ENCODE data around the gene TXNRD2.

The TXNRD2 gene

GRCh38 chr22:19850763-19851109 lies 90.9 kb downstream of the TXNRD2 start:
- TF ChIP-seq NFIC (IDR thresholded peaks at IDR 0.05), result no peak

GRCh38 chr22:19849835-19850762 lies 91.5 kb downstream of the TXNRD2 start:
- no peak for TF ChIP-seq CREB1 (IDR thresholded peaks at IDR 0.05; ENCODE audit: low read depth)
- TF ChIP-seq CEBPB (IDR thresholded peaks at IDR 0.05), result no peak
- peak; percentile 31; the same call in 1 of the 2 replicates for TF ChIP-seq YY1 (IDR thresholded peaks at IDR 0.05; ENCODE audit: low read depth)
- no peak for TF ChIP-seq RAD21 (IDR thresholded peaks at IDR 0.05; ENCODE audit: low read depth)
- no peak for TF ChIP-seq REST (IDR thresholded peaks at IDR 0.05; ENCODE audit: low read depth)
- TF ChIP-seq TEAD4 (IDR thresholded peaks at IDR 0.05), result peak; percentile 83
- peak; percentile 64 for TF ChIP-seq MAX (IDR thresholded peaks at IDR 0.05)
- TF ChIP-seq TAF1 (IDR thresholded peaks at IDR 0.05; ENCODE audit: low read depth), result no peak
- peak; percentile 83 for TF ChIP-seq NFIC (IDR thresholded peaks at IDR 0.05)
- TF ChIP-seq TCF12 (IDR thresholded peaks at IDR 0.05; ENCODE audit: low read depth), result peak; percentile 64
- peak; percentile 83 for TF ChIP-seq USF1 (IDR thresholded peaks at IDR 0.05)
- TF ChIP-seq FOXM1 (IDR thresholded peaks at IDR 0.05; ENCODE audit: borderline replicate concordance, low read depth), result peak; percentile 38; the same call in 1 of the 2 replicates
- peak; percentile 77; the same call in 1 of the 2 replicates for TF ChIP-seq ZBTB7A (IDR thresholded peaks at IDR 0.05; ENCODE audit: low read depth)
- TF ChIP-seq EP300 (IDR thresholded peaks at IDR 0.05; ENCODE audit: borderline replicate concordance), result peak; percentile 54; the same call in 1 of the 2 replicates
- TF ChIP-seq EGR1 (IDR thresholded peaks at IDR 0.05), result no peak

- 0 out of 2 replicates have a peak, but pooled peaks have one; percentile 34 for TF ChIP-seq MAX (IDR thresholded peaks at IDR 0.05)
- TF ChIP-seq RAD21 (IDR thresholded peaks at IDR 0.05; ENCODE audit: low read depth), result no peak; the same call in 1 of the 2 replicates
- TF ChIP-seq USF1 (IDR thresholded peaks at IDR 0.05), result 0 out of 2 replicates have a peak, but pooled peaks have one; percentile 10
- TF ChIP-seq FOXM1 (IDR thresholded peaks at IDR 0.05; ENCODE audit: borderline replicate concordance, low read depth), result no peak
- no peak for TF ChIP-seq REST (IDR thresholded peaks at IDR 0.05; ENCODE audit: low read depth)
- no peak for TF ChIP-seq CREB1 (IDR thresholded peaks at IDR 0.05; ENCODE audit: low read depth)
- 0 out of 2 replicates have a peak, but pooled peaks have one; percentile 16 for TF ChIP-seq TEAD4 (IDR thresholded peaks at IDR 0.05)
- peak; percentile 72 for TF ChIP-seq TCF12 (IDR thresholded peaks at IDR 0.05; ENCODE audit: low read depth)
- no peak for TF ChIP-seq ZBTB7A (IDR thresholded peaks at IDR 0.05; ENCODE audit: low read depth)
- no peak for TF ChIP-seq TAF1 (IDR thresholded peaks at IDR 0.05; ENCODE audit: low read depth)
- peak; percentile 73 for TF ChIP-seq NFIC (IDR thresholded peaks at IDR 0.05)
- TF ChIP-seq EP300 (IDR thresholded peaks at IDR 0.05; ENCODE audit: borderline replicate concordance), result 0 out of 2 replicates have a peak, but pooled peaks have one; percentile 4
Measured at GRCh38 chr22:19848298-19849224, 93.1 kb downstream of the TXNRD2 start.

- TF ChIP-seq TAF1 (IDR thresholded peaks at IDR 0.05; ENCODE audit: low read depth), result no peak
- no peak for TF ChIP-seq TCF12 (IDR thresholded peaks at IDR 0.05; ENCODE audit: low read depth)
- TF ChIP-seq EP300 (IDR thresholded peaks at IDR 0.05; ENCODE audit: borderline replicate concordance), result no peak
- no peak for TF ChIP-seq MAX (IDR thresholded peaks at IDR 0.05)
- TF ChIP-seq REST (IDR thresholded peaks at IDR 0.05; ENCODE audit: low read depth), result no peak
- TF ChIP-seq CREB1 (IDR thresholded peaks at IDR 0.05; ENCODE audit: low read depth), result no peak
- no peak for TF ChIP-seq YY1 (IDR thresholded peaks at IDR 0.05; ENCODE audit: low read depth)
- no peak for TF ChIP-seq CEBPB (IDR thresholded peaks at IDR 0.05)
- no peak for TF ChIP-seq USF1 (IDR thresholded peaks at IDR 0.05)
- no peak for TF ChIP-seq NFIC (IDR thresholded peaks at IDR 0.05)
- no peak for TF ChIP-seq EGR1 (IDR thresholded peaks at IDR 0.05)
- TF ChIP-seq FOXM1 (IDR thresholded peaks at IDR 0.05; ENCODE audit: borderline replicate concordance, low read depth), result no peak
Measured at GRCh38 chr22:19847345-19847632, 94.3 kb downstream of the TXNRD2 start.

Data from Ishikawa (cell line).